CMK (cell line): ENCODE measurements around the gene DIDO1.
"Not testable (repeated sequence)": the region's sequence is repeated elsewhere in the genome, so short reads cannot be mapped to it uniquely, and the experiment has no call there.

Experiments
- DNase-seq: peaks from one replicate; pipeline ENCODE4 v3.0.0-alpha.2; 2010; ENCODE audit warnings: low read depth

The DIDO1 gene

DNA sequence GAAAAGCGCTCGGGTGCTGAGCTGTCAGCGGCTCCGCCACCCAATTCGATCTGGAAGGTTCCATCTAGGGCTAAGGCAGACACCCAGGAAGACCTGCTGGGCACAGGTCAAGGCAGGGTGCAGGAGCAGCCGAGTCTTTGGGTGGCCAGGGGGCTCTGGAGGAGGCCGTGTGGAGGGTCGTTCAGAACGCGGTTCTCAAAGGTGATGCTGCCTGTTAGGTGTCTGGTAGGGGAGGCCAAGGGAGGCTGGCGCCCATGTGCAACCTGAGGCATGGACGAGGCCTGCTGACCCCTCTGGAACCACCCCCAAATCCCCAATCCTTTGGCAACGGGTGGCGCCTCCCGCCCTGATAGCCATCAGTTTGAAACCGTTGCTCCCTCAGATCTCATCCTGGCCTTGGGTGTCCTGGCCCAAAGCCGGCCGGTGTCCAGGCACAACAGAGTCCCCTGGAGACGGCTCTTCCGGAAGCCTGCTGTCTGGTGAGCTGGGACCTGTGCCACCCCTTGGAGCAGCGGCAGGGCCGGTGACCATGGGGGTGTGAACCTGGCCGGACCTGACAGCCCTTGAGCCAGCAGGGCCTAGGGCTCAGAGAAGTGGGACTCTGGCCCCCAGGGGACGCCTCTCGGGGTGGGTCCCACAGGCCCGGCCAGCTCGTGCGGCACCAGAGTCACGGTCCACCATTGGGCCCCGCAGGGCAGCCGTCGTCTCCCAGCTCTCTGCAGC, 36.7 kb upstream of the DIDO1 start:
- no peak for DNase-seq

GRCh38 chr20:62962221-62962879, 36.0 kb upstream of the DIDO1 start:
- no peak for DNase-seq

DNA sequence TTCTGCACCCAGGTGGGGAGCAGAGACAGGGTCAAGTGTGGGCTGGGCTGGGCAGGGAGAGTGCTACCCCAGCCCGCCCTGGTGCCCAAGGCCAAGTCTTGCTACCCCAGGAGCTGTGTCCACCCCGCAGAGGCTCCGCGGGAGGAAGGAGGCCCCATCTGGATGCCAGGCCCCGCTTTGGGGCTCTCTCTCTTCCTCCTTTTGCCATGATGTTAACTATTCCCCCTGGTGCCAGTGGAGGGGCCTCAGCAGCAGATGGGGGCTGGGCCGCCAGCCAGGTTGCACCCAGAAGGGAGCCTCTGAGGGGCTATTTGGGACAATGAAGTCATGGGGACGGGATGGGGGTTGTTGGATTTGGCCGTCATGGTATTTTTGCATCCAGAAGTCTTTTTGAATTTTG, 35.5 kb upstream of the DIDO1 start:
- DNase-seq = no peak

DNA sequence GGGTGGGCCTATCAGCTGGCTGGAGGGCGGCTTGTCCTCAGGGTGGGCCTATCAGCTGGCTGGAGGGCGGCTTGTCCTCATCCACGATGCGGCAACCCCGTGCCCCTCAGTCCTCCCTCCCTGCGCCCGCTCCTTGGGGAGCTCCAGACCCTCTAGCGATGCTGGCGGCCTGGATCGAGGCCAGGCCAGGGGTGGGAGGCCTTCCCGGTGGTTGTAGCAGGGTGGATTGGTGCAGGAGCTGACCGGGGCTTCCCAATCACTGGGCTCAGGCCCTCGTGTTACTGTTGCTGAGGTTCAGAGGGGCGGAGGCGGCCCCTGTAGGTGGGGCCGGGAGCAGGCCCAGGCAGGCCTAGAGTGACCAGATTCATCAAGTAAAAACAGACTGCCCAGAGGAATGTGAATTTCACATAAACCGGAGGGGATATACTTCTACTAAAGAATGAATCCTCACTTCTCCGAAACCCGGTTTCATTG, 35.0 kb upstream of the DIDO1 start:
- DNase-seq = no peak

GRCh38 chr20:62960446-62961309, 34.4 kb upstream of the DIDO1 start:
- not testable (repeated sequence) for DNase-seq

DNA sequence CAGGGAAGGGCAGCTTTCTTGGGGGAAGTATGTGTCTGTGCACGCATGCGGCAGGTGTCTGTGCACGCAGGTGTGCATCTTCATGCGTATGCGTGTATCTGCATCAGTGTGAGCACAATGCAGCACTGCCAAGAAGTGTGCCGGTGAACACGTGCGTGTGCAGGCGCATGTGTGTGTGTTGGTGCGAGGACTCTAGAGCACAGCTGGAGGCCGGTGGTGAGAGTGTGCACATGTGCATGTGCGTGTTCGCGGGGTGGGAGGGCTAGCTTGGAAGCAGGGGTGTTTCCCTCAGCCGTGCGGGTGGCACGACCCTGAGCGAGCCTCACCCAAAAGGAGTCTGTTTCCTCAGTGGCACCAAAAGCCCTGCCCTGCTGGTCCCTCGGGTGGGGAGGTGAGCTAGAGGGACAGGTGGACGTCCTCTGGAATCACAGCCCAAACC, 33.7 kb upstream of the DIDO1 start:
- no peak for DNase-seq

DNA sequence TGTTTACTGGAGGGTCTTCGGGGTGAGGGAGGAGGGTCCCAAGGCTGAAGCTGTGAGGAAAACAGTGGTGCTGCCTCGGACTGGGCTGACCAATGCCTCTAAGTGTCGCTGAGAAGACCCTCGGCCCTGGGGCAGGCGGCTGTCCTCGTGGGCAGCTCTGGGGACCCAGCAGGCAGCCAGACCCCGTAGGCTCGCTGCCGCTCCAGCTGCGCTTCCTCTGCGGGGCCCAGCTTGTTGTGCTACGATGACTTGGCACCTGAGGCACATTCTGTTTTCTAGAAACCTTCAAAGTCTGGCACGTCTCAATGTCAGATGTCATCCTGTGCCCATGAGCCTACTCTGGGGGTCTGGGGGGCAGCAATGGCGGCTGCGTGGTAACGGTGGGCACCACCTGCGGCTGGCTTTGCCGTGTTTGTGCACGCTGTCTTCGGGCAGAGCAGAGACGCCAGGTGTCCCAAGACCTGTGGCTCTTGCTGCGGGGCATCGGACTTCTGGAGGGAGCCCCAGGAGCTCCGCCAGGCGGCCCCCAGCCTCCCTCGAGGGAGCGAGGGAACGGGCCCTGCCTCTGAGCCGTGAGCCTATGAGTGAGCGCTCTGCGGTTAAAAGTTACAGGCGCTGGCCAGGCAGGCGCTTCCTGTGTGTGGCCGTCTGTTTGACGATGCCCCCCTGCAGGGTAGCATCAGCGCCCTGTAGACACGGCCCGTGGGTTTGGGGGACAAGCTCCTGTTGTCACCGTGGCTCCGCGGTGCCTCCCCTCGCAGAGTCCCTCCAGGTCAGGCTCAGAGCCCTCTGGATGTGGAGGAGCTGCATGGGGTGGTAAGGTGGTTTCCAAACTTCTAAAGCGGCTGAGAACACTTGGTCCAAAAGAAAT, 33.0 kb upstream of the DIDO1 start:
- DNase-seq = no peak

- no peak for DNase-seq
Measured at GRCh38 chr20:62958388-62959100, 32.2 kb upstream of the DIDO1 start.

GRCh38 chr20:62957136-62958117, 31.1 kb upstream of the DIDO1 start:
- DNase-seq = no peak

DNA sequence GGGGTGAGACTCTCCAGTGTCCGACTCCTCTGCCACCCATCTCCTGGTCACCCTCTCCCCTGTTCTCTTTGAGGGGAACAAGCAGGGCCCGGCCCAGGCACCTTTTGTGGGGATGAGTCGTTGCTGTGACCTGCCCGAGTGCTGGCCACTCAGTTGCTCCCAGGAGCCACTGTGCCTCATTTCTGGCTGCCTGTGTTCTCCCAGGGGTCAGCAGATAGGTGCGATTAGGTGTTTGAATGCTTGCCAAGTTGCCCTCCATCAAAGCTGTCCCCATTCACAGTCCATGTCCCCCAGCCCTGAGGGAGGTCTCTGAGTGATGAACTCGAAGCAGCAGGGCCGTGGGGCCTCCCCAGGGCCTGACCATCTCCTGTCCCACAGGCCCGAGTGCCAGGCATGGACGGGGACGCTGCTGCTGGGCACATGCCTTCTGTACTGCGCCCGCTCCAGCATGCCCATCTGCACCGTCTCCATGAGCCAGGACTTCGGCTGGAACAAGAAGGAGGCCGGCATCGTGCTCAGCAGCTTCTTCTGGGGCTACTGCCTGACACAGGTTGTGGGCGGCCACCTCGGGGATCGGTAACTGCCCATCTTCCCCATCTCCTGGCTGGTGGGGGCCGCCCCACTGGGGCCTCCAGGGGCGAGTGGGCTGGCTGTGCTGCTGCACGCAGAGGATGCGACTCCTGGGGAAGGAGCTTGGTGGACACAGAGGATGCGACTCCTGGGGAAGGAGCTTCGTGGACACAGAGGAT, 30.3 kb upstream of the DIDO1 start:
- DNase-seq = no peak

- DNase-seq = no peak
Measured at GRCh38 chr20:62955519-62956386, 29.4 kb upstream of the DIDO1 start.

DNA sequence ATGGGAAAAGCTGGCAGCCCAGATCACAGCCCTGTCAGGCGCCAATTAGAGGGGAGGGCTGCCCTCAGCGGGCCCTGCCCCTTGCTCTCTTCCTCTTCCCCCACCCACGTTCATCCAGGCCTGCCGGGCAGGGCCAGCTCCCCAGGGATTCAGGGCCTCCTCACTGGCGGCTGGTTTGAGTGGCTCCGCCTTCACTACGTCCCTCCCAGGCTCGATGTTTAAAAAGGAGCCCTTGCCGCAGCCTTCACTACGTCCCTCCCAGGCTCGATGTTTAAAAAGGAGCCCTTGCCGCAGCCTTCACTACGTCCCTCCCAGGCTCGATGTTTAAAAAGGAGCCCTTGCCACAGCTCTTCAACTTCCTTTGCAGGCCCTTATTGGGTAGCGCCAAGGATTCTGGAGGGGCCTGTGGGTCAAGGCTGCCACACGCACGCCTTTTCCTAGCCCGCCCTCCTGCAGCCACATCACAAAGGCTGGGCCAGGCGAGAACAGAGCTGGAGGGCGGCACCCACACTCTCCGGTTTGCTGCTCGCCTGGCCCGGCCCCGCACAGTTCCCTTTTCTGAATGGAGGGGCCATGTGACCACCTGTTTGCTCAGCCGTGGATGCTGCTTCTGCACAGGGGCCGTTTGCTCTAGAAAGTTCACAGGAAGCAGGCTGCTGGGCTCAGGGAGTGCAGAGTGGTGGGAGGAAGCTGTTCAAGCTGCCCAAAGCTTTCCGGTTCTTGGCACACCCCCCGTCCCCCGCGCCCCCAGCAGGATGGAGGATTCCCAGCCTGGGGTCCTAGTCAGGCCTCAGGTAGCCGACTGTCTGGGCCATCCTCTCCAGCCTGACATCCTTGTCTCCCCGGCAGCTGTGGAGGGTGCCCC, 27.8 kb upstream of the DIDO1 start:
- DNase-seq = peak; percentile 83

DNA sequence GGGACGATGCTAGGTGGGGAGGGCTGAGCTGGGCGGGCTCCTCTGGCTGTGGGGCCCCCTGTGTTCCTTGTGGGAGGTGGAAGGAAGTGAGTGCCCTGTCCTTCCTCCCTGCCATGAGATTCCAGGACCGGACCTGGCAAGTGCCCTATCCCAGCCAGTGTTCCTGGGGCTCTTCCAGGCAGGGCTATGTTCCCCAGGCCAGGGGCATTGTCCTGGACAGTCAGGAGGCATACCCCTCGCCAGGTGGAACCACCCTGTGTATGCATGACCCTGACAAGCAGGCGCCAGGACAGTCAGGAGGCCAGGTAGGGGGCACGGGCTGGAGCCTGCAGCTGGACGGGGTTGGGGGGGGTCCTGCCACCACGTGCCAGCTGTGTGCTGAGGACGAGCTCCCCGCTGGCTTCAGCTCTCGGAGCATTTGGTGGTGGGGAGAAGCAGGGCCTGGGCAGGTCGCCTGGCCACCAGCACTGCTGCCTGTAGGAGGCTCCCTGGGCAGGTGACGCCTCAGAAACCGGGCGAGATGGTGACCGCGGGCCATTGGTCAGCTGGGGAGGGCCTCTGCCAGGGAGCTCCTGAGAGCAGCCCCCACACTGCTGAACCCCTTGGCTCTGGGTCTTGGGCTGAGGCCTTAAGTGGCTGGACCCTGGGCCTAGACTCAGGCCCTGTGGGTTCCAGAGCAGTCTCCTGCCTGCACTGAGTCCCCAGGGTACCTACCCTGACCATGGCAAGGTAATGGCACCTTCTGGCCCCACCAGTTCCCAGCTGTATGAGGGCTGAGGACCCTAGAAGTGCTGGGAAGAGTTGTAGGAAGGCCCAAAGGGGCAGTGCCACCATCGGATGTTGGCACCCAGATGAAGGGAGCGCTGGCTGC, 26.9 kb upstream of the DIDO1 start:
- DNase-seq = no peak

DNA sequence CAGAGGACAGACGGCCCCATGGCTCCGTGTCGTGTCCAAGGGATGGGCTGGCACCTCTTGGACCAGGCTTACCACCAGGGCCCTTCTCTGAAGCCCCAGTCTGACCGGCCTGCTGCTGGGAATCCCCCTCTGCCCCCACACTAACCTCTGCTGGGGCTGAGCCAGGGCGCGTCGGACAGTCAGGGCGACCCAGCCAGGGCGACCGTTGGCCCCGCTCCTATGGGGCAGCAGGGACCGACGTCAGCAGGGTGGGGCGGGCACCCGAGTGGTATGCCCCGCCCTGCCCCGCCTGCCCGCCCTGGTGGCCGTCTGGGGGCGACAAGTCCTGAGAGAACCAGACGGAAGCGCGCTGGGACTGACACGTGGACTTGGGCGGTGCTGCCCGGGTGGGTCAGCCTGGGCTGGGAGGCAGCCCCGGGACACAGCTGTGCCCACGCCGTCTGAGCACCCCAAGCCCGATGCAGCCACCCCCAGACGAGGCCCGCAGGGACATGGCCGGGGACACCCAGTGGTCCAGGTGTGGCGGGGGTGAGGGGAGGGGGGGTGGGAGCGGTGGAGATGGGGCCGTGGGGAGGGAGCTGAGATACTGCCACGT, 26.2 kb upstream of the DIDO1 start, which contains the start of gene SLC17A9:
Gene SLC17A9 (plus strand): TSS at position 337 of the 595 bp plus-strand sequence. CDS start 122 bp downstream, at position 459.
- peak; percentile 84 for DNase-seq

DNA sequence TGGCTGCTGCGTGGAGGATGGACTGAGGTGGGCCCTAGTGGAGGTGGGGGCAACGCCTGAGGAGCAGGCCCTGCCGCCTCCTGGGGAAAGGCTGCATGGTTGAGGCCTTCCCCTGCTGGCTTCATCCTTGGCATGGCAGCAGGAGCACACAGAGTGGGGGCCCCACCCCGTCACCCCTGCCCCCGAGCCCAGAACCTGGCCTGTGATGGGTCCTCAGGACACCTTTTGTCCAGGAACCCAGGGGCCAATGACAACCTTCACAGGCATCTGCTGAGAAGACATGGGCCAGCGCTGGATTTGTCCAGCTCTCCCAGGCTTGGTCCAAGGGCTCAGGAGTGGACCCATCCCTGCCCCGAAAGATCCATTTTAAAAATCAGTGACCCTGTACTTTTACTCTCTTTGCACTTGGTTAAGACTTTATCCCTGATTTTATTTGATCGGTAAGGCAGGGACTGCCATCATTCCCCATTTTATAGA, 25.6 kb upstream of the DIDO1 start:
- no peak for DNase-seq
